ENCODE data around the gene SRPX. TPM values are rescaled to one million over a fixed set of nuclear protein-coding genes. Genes with fewer than 3 reads are reported as not detected.

SRPX gene
- total RNA-seq, 2 experiments from 2014 or later: not detected

- POLR2A ChIA-PET: no interaction called here
- CTCF ChIA-PET: no interaction called here
These were observed 8.6 kb downstream of the SRPX start for GRCh38 chrX:38211891-38212635.

GRCh38 chrX:38206542-38206941 lies 14.1 kb downstream of the SRPX start:
- ChIA-PET CTCF (no interaction called here), POLR2A (no interaction called here)

GRCh38 chrX:38206036-38206435 lies 14.6 kb downstream of the SRPX start:
- ChIA-PET CTCF (no interaction called here), POLR2A (no interaction called here)

- ChIA-PET POLR2A (no interaction called here), CTCF (no interaction called here)
These were observed 15.6 kb downstream of the SRPX start for GRCh38 chrX:38205039-38205438.

DNA sequence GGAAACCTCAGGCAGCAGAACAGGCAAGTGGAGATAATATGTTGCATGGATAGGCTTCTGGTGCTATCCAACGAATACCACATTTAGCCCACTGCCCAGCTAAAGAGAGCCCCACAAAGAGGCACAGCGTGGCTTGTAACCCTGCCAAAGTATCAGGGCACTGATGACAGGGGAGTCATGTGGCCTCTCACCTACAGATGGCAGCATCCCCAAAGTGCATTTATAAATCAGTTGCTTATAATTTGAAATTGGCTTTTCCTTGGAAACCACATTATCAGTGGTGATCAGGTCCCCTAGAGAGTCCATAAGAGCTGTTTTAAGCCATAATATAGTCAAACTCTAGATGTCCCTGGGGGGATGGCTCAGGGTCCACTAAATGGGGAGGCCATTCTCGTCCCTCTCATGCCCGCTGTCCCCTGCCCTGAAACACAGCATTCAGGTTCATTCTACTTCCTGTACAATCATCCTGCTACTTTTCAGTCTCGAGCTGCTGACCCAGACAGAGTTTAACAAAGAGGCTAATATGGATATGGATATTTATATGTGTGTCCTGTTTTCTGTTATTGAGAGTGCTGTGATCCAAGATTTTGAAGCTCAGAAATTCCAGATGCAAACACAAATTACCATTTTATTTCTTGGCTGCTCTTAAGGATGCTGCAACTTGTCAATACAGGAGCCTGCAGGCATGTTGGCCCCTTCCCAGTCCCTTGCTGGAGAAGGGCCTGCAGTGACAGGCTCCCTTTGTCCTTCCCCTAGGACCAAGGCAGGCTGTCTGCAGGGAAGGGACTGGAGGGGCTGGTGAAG lies 28.5 kb downstream of the SRPX start:
- ChIA-PET POLR2A (no interaction called here), CTCF (interaction anchor here (0.7 kb wide), 1 partner anchor 446 kb away, joined by 3 read pairs; no protein-coding TSS in a partner anchor)

DNA sequence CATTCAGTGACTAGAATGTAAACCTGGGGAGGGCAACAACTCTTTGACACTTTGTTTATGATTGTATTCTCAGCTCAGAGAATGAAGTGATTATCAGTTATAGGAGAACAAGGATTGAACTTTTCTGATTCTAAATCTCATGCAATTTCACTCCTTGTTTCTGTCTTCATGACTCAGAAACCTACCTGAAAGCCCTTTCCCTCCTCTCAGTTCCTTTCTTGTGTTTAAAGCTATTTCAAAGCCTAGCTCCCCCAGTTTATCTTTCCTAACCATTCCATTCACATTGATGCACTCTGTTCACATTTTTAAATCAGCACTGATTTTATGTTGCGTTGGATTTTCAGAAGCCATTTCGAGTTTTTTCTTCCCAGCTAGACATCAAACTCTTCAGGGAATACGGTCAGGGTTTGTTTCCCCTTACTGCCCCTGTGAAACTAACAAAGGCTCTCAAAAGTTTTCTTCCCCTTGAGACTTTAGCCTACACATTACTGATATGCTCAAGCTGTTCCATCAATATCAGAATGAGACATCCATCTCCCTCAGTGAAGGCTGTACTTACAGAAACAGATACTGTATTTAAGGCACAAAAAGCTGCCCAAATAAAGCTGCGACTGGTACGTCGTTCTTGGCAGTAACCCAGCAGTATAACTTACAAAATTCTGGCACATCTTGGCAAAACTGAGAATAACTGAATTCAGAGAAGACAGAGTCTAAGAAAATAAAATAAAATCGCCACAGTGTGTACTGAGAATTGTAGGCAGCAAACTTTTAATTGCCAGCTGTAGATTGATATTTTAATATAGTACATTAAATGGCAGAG lies 31.0 kb downstream of the SRPX start:
- POLR2A ChIA-PET: no interaction called here

DNA sequence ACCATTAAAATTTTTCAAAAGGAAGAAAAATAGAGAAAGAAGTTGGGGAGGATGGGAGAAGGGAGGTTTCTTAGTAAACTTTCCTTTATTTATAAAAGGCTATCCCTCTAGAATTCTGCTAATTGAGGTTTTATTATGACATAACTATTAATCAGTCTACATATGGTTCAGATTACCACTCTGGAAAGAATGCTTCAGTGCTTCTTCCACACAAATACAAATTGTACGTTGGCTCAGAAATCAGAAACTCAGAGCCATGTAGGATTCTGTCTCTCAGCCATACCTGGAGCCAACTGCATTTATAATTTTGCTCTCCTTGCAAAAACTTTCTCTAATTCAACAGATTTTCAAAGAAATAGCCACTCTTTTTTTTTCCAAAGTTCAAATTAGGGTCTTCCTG lies 37.1 kb downstream of the SRPX start:
- CTCF ChIA-PET: no interaction called here

More for the DNA sequence above, 31.0 kb downstream of the SRPX start:
- CTCF ChIA-PET: no interaction called here

GRCh38 chrX:38181357-38181756 lies 39.3 kb downstream of the SRPX start:
- CTCF ChIA-PET: no interaction called here
- POLR2A ChIA-PET: no interaction called here

More for the DNA sequence above, 37.1 kb downstream of the SRPX start:
- POLR2A ChIA-PET: no interaction called here

DNA sequence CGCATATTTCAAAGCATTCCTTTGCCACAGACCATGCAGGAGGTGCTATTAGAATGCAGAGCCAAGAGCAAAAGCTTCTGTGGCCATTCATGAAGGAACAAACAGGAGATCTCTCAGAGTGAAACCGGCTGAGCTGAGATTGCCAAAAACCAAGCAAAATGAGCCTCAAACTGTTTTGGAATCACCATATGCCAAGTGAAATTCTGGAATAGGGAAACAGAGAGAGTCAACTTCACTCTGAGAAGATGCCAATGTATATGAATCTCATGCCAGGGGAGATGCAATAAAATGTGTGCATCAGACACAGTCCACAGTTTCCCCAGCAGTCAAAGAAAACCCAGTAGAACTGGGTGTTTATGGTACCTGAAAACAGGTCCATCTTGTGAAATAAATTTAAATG lies 42.3 kb downstream of the SRPX start:
- POLR2A ChIA-PET: no interaction called here
- CTCF ChIA-PET: no interaction called here

- ChIA-PET CTCF (interaction anchor here (1.2 kb wide), 1 partner anchor 9 kb away, joined by 4 read pairs; no protein-coding TSS in a partner anchor), POLR2A (no interaction called here)
These were observed 45.5 kb downstream of the SRPX start for GRCh38 chrX:38175139-38175538.

DNA sequence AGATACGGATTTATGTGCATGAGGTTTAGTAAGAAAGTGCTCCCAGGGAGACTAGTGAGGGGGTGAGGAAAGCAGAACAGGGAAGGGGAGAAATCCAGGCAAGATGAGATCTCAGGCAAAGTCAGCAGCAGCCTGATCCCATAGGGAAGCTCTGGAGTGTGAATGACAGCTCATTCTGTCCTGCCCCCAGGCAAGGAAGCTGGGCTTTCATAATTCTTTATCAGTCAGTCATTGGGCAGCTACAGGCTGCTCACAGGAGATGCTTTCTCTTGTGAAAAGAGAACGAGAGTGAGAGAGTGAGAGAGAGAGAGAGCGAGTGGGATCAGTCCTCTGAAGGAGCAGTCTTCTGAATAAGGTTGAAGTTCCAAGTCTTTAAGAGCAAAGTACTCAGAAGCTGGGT lies 48.1 kb downstream of the SRPX start:
- CTCF ChIA-PET: no interaction called here
- POLR2A ChIA-PET: no interaction called here

DNA sequence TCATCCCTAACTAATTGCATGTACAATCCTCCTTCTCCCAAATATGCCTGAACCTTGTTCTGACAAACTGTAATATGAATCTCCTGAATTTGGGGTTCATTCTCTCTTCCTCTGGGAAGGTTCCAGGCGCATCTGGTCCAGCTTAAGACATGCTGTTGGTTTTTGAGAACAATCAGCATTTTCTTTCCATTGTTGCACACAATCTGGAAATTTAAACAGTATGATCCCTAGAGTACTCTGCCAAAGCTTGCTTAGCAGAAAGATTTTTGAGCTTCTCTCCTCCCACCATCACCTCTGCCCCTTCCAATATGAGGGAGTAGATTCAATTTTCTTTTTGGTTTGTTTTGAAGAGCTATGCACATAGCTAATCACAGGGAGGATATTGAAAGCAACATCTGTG lies 50.1 kb downstream of the SRPX start:
- CTCF ChIA-PET: no interaction called here
- POLR2A ChIA-PET: no interaction called here

DNA sequence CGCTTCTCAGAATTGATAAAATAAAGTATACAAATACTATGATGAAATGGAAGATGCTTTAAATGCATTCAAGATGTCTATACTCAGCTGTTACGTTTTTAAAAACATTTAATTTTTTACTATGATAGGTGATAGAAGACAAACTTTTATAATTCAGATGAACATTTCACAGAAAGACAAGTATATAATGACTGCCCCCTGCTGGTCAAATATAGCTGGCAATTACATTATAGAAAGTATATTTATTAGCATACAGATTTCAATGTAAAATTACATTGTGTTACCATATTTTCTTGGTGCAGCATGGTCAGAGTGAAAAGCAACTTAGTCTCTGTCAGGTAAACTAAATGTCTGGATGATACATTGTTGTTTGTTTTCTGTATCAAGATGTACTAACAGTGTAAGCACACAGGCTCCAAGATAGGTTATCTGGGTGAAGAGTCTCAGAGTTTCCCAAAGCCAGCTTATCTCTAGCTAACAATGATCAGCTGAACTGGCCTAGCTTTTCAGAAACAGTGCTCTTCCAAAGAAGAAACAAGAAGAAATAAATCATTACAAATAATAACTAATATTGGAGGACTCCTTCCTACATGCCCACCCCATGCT lies 54.1 kb downstream of the SRPX start:
- POLR2A ChIA-PET: no interaction called here
- CTCF ChIA-PET: interaction anchor here (0.8 to 1.9 kb wide), 2 partner anchors 9 to 238 kb away, joined by 3 to 4 read pairs; no protein-coding TSS in a partner anchor

GRCh38 chrX:38165023-38165422 lies 55.6 kb downstream of the SRPX start:
- CTCF ChIA-PET: no interaction called here
- POLR2A ChIA-PET: no interaction called here

GRCh38 chrX:38163193-38163592 lies 57.5 kb downstream of the SRPX start:
- CTCF ChIA-PET: no interaction called here
- POLR2A ChIA-PET: no interaction called here

DNA sequence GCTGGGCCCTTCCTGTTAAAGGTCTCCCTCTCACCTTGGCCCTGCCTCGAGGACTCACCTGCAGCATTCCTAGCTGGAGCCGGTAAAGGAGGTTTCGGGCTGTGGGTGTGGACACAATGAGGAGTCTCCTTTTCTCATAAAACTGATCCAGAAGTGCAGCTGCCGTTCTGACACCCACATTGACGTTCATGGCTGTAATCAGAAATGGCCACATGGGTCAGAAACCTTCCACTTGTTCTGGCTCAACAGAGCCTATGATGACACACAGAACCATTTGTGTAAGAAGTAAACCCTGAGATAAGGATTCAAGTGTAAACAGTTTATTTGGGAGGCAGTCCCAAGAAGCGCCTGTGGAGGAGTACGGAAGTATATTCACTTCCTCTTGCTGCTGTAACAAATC lies 63.8 kb downstream of the SRPX start:
- ChIA-PET CTCF (no interaction called here), POLR2A (no interaction called here)

- CTCF ChIA-PET: no interaction called here
- POLR2A ChIA-PET: no interaction called here
These were observed 65.9 kb downstream of the SRPX start for GRCh38 chrX:38154818-38155217.

- ChIA-PET CTCF (no interaction called here), POLR2A (no interaction called here)
These were observed 66.3 kb downstream of the SRPX start for GRCh38 chrX:38154340-38154739.

DNA sequence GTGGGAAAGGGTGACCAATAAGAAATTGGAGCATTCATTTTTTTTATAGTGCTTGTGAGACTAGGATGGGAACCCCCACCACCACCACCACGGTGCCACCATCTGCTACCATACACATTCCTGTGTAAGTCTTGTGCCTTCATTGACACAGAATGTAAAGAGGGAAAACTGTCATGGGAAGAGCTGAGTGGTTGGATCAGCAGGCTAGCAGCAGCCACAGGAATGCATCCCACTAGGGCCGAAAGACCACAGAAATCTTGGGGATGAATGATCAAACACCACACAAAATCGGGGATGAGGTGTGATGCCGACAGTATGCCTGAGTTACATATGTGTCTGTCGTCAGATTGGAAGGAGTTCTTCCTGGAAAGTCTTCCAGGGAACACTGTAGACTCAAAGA lies 69.2 kb downstream of the SRPX start:
- POLR2A ChIA-PET: no interaction called here
- CTCF ChIA-PET: no interaction called here

- ChIA-PET POLR2A (no interaction called here), CTCF (no interaction called here)
These were observed 69.7 kb downstream of the SRPX start for GRCh38 chrX:38150993-38151392.
